GM18499 (cell line): Measurements from ENCODE around the gene PAX5.
A peak's percentile ranks its signal among the peaks of the same experiment; 100 is the strongest.

Experiments
- ATAC-seq: cut with Tn5 transposase; IDR thresholded peaks from one replicate; pipeline ENCODE4 v1.9.1; 2021; ENCODE audit warnings: moderate number of reproducible peaks; ENCODE audit not compliant: insufficient read depth, unreplicated experiment

The PAX5 gene

DNA sequence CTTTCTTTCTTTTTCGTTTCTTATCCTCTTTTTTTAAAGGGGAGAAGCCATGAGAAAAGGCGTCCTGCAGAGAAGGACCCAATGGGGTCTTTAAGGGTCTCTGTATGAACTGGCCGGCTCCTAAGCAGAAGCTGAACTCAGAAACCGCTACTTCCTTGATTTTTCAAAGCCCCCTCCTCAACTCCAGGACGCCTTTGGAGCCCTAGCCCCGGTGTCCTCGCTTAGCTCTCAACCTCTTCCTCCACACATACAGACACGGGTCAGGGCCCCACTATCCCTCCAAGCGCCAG, 8.3 kb downstream of the PAX5 start:
- ATAC-seq, result no peak

- no peak for ATAC-seq
Measured at GRCh38 chr9:37025071-37025822, 8.8 kb downstream of the PAX5 start.

DNA sequence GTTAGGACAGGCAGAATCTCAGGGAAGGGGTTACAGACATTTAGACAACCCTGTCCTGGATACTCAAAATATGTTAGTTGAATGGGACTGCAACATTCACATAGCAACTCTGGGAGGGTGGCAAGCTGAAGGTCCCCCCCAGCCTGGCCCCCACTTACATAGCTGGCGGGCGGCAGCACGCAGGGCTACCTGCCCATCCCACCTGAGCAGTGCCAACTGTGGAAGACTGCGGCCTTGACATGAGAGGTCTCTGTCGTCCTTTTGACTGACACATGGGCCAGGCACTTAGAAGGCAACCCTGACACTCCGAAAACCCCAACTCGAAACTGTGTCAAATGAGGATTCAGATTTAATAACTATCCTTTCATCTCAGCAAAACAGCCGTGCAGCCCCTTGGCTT, 16.5 kb downstream of the PAX5 start:
- ATAC-seq, result no peak

GRCh38 chr9:37011530-37011929, 22.5 kb downstream of the PAX5 start:
- ATAC-seq, result no peak

DNA sequence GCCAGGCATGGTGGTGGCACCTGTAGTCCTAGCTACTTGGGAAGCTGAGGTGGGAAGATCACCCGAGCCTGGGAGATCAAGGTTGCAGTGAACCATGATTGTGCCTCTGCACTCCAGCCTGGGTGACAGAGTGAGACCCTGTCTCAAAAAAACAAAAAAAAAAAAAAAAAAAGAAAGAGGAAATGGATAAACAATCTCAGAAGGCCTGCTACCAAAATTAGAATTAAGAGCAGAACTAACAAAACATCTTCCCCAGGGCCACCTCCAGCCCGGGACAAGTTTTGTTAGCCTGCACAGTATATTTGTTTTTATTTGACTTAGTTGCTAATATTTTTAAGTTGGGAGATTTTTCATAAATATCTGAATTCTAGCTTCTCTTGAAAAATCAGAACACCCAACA, 23.1 kb downstream of the PAX5 start:
- no peak for ATAC-seq

DNA sequence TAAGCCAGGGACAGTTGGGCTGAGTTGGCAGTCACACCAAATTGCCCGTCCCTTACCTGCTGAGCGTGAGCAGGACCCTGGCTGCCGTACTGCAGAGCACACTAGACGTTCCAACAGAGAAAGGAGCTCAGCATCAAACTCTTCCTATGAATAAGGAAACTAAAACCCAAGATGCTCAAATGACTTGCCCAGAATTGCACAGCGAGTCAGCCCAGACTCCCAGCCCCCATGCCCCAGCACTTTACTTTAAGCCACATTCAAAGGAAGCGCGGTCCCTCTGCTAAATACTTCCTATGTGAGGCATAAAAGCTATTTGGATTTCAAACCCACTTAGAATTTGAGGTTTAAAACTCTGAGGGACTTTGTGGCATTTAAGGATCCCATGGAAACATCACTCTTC, 23.9 kb downstream of the PAX5 start:
- ATAC-seq, result no peak

GRCh38 chr9:37007295-37007694, 26.8 kb downstream of the PAX5 start:
- no peak for ATAC-seq

DNA sequence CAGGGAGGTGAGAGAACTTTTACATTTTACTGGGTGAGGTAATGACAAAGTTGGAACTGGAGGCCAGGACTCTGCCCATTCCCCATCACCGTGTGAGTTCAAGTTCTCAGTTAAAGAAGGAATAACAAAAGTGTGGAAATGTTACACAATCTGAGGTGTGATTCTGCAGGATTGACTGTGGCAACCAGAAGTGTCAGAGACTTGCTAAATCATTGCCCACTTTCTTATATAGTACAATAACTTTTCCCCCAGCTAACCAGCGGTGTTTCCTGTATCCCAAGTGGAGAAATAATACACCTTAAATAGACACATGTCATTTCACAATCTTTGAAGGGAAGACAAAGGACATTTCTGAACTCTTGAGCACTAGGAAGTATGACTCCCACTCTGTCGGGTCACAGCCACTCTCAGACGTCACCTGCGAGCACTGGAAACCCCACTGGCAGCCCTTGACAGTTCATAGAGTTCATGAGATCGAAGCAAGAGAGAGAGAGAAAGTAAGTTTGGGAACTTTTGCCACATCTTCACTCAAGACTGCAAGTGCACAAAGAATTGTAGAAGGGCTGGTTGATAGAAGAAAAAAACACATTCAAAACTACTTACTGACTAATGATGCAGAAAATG, 28.4 kb downstream of the PAX5 start:
- ATAC-seq, result no peak

- no peak for ATAC-seq
Measured at GRCh38 chr9:37004424-37004935, 29.6 kb downstream of the PAX5 start.

GRCh38 chr9:37002413-37003217, 31.5 kb downstream of the PAX5 start:
- ATAC-seq, result no peak

GRCh38 chr9:37002036-37002412, 32.0 kb downstream of the PAX5 start:
- ATAC-seq, result no peak

DNA sequence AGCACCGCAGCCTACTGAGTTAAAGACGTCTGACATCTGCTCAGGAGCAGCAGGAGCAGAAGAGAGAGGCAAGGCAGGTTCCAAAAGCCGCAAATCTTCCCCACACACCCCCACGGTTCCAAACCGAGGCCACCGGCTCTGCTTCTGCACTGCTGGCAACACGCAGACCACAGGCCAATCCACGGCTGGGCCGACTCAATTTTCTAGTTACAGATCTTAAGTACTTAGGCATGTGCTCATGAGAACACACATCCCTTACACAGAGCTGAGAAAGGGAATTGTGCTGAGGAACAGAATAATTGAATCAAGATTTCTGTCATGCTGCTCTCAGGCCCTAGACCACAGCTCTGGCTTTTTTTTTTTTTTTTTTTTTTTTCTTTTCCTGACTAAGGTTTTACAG, 32.6 kb downstream of the PAX5 start:
- no peak for ATAC-seq

- ATAC-seq, result no peak
Measured at GRCh38 chr9:36999728-37000333, 34.2 kb downstream of the PAX5 start.

DNA sequence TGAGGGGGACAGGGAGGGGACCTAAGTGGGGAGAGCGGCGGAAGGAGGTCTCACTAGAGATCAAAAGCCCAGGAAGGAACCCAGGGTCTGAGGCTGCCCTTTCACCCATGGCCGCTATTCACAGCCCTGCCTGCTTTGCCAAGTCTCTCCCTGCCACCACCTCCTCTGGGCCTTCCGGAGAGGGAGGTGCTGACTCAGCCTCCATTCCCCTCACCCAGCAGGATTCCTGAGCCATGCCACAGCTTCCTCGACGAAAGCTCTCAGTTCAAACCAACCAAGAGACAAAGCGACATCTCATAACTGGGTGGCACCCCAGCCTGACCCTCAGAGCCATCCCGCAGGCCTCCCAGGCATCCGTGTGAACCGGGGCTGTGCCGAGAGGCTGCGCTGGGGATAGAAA, 36.7 kb downstream of the PAX5 start:
- no peak for ATAC-seq

GRCh38 chr9:36996706-36997086, 37.4 kb downstream of the PAX5 start:
- ATAC-seq, result no peak

GRCh38 chr9:36995927-36996705, 38.0 kb downstream of the PAX5 start:
- no peak for ATAC-seq

DNA sequence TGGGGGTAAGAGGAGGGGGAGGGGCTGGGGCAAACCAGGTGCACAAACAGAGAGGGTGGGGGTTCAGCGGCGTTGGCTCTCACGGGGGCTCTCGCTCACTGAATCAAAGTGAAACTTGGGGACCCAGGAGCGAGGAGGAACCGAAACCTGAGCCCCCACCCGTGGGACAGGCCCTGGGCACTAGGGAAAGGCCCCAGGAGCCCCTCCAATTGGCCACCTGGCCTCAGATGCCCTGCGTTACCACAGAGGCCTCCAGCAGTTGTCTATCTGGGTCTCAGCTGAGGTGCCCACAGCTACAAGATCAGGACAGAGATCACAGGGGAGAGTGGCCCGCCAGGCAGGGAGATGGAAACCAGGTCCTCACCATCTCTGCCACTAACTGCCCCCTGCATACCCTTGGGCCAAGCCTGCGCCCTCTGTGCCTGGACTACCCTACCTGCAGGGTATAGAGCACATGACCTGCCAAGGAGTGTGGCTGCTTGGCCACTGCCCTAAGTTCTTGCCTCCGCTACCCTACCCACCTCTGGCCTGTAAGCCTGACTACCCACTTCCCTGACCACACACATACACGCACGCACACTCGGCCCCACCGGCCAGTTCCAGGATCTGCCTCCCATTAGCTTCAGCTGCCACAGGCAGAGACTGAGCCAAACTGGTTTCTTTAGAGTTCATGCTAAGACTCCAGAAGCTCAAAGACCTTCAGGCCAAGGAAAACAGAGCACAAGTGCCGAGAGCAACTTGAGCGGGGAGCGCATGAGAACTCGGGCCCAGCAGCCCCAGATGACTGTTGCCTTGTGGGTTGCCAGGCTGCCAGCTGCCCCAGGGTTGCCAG, 39.9 kb downstream of the PAX5 start:
- ATAC-seq, result peak; percentile 43

DNA sequence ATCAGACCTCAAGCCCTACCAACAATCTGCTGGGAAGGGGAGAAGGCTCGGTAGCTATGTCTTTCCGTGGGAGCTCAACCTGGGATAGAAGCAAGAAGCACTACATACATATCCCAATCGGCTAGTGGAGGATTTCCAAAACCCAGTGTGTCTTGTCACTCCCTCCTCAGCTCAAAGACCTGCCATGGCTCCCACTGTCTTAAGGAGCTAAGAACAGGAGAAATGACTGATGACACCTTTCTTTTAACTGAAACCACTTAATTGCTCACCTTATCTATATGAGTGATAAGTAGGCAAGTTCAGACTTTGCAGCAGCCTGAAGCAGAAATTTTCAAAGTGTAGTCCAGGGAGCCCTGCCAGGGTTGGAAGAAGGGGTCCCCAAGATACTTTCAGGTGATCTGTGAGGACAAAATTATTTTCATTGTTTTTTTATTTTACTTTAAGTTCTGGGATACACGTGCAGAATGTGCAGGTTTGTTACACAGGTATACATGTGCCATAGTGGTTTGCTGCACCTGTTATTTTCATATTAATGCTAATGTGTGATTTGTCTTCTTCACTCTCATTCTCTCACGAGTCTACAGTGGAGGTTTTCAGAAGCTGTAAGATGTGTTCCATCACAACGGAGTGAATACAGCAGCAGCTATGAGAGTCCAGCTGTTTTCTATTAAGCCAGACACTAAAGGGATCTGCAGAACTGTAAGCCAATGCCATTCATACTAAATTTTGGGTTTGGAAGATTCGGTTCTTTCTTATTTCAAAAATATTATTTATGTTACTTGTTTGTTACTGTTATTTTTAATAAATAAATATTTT, 41.4 kb downstream of the PAX5 start:
- no peak for ATAC-seq
